Measurements from ENCODE around the gene LPP. TPM values are rescaled to one million over a fixed set of nuclear protein-coding genes. Genes with fewer than 3 reads are reported as not detected.

LPP gene
- total and polyA plus RNA-seq, 8 donors: 23.1 to 220 (median 26.7) TPM

GRCh38 chr3:188884299-188885043 is 730.5 kb downstream of the LPP start:
- no peak for ATAC-seq
- intact Hi-C loops (cut with DNase I): no loop called here
- no peak for DNase-seq
- TF ChIP-seq, protein P1, sequence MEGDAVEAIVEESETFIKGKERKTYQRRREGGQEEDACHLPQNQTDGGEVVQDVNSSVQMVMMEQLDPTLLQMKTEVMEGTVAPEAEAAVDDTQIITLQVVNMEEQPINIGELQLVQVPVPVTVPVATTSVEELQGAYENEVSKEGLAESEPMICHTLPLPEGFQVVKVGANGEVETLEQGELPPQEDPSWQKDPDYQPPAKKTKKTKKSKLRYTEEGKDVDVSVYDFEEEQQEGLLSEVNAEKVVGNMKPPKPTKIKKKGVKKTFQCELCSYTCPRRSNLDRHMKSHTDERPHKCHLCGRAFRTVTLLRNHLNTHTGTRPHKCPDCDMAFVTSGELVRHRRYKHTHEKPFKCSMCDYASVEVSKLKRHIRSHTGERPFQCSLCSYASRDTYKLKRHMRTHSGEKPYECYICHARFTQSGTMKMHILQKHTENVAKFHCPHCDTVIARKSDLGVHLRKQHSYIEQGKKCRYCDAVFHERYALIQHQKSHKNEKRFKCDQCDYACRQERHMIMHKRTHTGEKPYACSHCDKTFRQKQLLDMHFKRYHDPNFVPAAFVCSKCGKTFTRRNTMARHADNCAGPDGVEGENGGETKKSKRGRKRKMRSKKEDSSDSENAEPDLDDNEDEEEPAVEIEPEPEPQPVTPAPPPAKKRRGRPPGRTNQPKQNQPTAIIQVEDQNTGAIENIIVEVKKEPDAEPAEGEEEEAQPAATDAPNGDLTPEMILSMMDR (IDR thresholded peaks at IDR 0.05): no peak
- no peaks in the 10 kb centered on the region for H3K27me3 ChIP-seq
- no peaks in the 10 kb centered on the region for H3K36me3 ChIP-seq
- H3K27ac ChIP-seq: no peak overlapping the region
- H3K4me3 ChIP-seq: no peak overlapping the region
- H3K9me3 ChIP-seq: no peaks in the 10 kb centered on the region
- H3K4me1 ChIP-seq: peaks cover 5 to 6% of the 10 kb centered on the region in 2 donors

DNA sequence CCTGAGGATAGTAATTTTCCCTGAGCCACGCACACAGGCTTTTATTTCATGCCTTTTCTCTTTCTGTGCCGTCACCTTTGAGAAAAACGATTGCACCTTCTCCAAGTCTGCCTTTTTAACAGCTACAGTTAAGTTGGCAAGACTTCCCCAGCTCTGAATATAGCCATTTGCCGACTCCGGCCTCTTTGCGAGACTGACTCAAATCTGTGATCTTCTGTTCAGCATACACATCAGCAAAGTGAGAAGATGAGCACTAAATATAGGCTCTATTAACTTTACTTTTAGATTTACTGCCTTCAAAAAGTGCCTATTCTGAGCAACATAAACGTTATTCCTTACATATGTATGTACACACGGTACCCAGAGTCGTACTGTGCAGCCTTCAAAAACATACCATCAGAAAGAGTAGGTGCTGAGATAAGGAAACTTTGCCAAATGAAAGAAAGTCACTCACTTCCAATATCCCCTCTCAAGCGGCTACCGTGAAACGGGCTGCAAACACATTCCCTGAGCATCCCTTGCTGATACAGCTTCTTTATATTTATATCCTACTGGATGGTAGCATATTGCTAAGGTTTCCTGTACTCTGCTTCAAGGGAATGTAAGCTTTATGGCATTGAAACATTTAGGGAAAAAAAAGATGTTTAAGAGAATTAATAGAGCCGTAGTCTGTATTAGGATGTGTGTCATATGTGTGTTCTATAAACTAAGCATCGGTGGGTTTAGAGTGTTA is 734.5 kb downstream of the LPP start:
- no peak for ATAC-seq
- TF ChIP-seq, protein P1 (IDR thresholded peaks at IDR 0.05): no peak
- H3K4me1 ChIP-seq: no peaks in the 10 kb centered on the region
- H3K9me3 ChIP-seq: no peaks in the 10 kb centered on the region
- H3K4me3 ChIP-seq: no peak overlapping the region
- intact Hi-C loops (cut with DNase I): no loop called here
- DNase-seq: no peak
- no peaks in the 10 kb centered on the region for H3K27me3 ChIP-seq
- H3K36me3 ChIP-seq: no peaks in the 10 kb centered on the region
- H3K27ac ChIP-seq: peak overlapping the region in 1 of 2 donors; percentile 0

DNA sequence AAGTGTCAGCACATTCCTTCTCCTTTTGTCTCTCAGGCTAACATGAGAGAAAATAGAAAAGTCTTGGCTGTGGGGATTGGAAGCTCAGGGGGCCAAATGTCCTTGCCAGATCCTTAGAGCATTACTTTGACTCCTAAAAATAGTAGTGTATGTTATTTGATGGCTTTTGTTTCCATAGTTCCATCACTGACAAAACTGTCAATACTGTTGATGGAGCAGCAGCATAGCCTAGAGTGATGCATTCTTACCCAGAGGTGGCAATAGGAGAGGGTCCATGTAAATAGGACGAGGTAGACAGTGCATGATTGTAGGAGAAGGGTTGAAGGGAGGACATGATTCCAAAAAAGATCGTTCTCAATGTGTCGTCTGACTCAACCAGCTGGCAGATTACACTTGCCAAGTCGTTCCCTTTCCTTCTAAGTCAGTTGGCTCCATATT is 735.1 kb downstream of the LPP start:
- ATAC-seq (no peak), DNase-seq (no peak)
- intact Hi-C loops (cut with DNase I): no loop called here
- no peak overlapping the region for H3K27ac ChIP-seq
- H3K27me3 ChIP-seq: no peaks in the 10 kb centered on the region
- H3K4me1 ChIP-seq: no peaks in the 10 kb centered on the region
- TF ChIP-seq, protein P1 (IDR thresholded peaks at IDR 0.05): no peak
- H3K36me3 ChIP-seq: no peaks in the 10 kb centered on the region
- no peak overlapping the region for H3K4me3 ChIP-seq
- H3K9me3 ChIP-seq: no peaks in the 10 kb centered on the region

DNA sequence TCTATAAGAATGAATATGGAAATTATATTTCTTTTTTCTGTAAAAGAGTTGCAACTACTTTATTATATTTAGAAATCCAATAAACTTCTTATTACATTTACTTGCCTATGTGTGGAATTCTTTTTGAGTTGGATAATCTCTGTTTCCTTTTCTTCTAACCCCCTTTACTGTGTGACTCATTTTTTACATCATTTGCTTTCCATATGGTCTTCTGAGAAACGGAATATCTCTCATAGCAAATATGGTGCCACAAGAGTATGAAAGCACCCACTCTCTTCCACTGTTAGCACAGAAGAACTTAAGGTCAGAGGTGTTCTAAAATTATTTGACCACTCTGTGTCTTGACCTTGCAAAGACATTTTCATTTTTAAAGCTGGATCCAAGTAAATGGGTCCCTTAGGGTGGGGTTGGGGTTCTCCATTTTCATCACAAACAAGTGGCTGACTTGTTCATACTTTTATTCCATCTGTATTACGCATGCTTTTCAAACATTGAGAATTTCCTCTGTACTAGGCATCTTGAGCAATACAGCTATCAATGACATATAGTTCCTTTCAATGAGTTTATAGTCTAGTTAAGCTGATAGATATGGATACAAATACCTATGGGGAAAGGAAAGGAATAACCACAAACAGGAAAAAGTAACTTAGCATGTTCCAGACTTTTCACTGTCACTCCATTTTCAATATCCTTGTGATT is 736.8 kb downstream of the LPP start:
- H3K27ac ChIP-seq: no peak overlapping the region
- TF ChIP-seq, protein P1 (IDR thresholded peaks at IDR 0.05): no peak
- H3K27me3 ChIP-seq: no peaks in the 10 kb centered on the region
- H3K9me3 ChIP-seq: no peaks in the 10 kb centered on the region
- no peak for ATAC-seq
- H3K4me1 ChIP-seq: no peaks in the 10 kb centered on the region
- H3K4me3 ChIP-seq: no peak overlapping the region
- DNase-seq: no peak
- H3K36me3 ChIP-seq: no peaks in the 10 kb centered on the region
- intact Hi-C loops (cut with DNase I): no loop called here

- intact Hi-C loops (cut with DNase I): no loop called here
- peak; percentile 85 for ATAC-seq
Observed at GRCh38 chr3:188899881-188900280, 745.9 kb downstream of the LPP start.

More at GRCh38 chr3:188899881-188900280, 745.9 kb downstream of the LPP start:
- Histone ChIP-seq H3K27me3 (no peaks in the 10 kb centered on the region), H3K9me3 (no peaks in the 10 kb centered on the region), H3K4me1 (peaks cover 22 to 35% of the 10 kb centered on the region in 2 donors), H3K36me3 (no peaks in the 10 kb centered on the region), H3K4me3 (no peak overlapping the region), H3K27ac (peak overlapping the region; percentile 63 to 74)
- TF ChIP-seq, protein P1 (IDR thresholded peaks at IDR 0.05): no peak
- peak in 1 of 4 donors; percentile 26 for DNase-seq

Measured in left lung (tissue), 10 donors.